KMS-11 (cell line): Measurements from ENCODE around the gene CAPG.
A peak's percentile ranks its signal among the peaks of the same experiment; 100 is the strongest.

Source experiments
- H2AFZ ChIP-seq: fragments of 200-600 bp; sonication (generic); 2 replicates; pipeline ENCODE4 v1.6.1; 2016; ENCODE audit warnings: antibody characterized with exemption, mixed run types, low read depth
- H3K27ac ChIP-seq: fragments of 200-600 bp; sonication (generic); 2 replicates; pipeline ENCODE4 v1.6.1; 2016; ENCODE audit warnings: mild to moderate bottlenecking, mixed run types
- H3K27me3 ChIP-seq: fragments of 200-600 bp; sonication (generic); 2 replicates; pipeline ENCODE4 v1.6.1; 2017; ENCODE audit warnings: mild to moderate bottlenecking, low read depth, mixed run types, moderate library complexity; ENCODE audit not compliant: insufficient read depth
- H3K36me3 ChIP-seq: fragments of 200-600 bp; sonication (generic); 2 replicates; pipeline ENCODE4 v1.6.1; 2017; ENCODE audit warnings: mild to moderate bottlenecking, mixed run types; ENCODE audit not compliant: insufficient read depth
- H3K4me1 ChIP-seq: fragments of 200-600 bp; sonication (generic); 2 replicates; pipeline ENCODE4 v1.6.1; 2016; ENCODE audit warnings: mild to moderate bottlenecking, low read depth, mixed run types; ENCODE audit not compliant: poor library complexity, severe bottlenecking
- H3K4me2 ChIP-seq: fragments of 200-600 bp; sonication (generic); 2 replicates; pipeline ENCODE4 v1.7.0; 2016; ENCODE audit warnings: mild to moderate bottlenecking, mixed run types
- H3K4me3 ChIP-seq: fragments of 200-600 bp; sonication (generic); IDR thresholded peaks from 2 replicates; pipeline ENCODE4 v1.6.1; 2017; ENCODE audit warnings: low read depth, low read length, mixed read lengths; ENCODE audit not compliant: insufficient read depth
- H3K79me2 ChIP-seq: fragments of 200-600 bp; sonication (generic); 2 replicates; pipeline ENCODE4 v1.6.1; 2016; ENCODE audit warnings: low read depth, mixed run types; ENCODE audit not compliant: insufficient read depth
- H3K9ac ChIP-seq: fragments of 200-600 bp; sonication (generic); 2 replicates; pipeline ENCODE4 v1.6.1; 2016; ENCODE audit warnings: mild to moderate bottlenecking, mixed run types
- H4K20me1 ChIP-seq: fragments of 200-600 bp; sonication (generic); 2 replicates; pipeline ENCODE4 v1.6.1; 2016; ENCODE audit warnings: mild to moderate bottlenecking, mixed run types; ENCODE audit not compliant: insufficient read depth
- CTCF ChIP-seq: fragments of 200-600 bp; sonication (generic); conservative IDR thresholded peaks from 2 replicates; pipeline ENCODE4 v1.6.1; 2017; ENCODE audit warnings: low read depth, mild to moderate bottlenecking, antibody characterized with exemption, low read length, moderate library complexity, mixed read lengths

CAPG gene

DNA sequence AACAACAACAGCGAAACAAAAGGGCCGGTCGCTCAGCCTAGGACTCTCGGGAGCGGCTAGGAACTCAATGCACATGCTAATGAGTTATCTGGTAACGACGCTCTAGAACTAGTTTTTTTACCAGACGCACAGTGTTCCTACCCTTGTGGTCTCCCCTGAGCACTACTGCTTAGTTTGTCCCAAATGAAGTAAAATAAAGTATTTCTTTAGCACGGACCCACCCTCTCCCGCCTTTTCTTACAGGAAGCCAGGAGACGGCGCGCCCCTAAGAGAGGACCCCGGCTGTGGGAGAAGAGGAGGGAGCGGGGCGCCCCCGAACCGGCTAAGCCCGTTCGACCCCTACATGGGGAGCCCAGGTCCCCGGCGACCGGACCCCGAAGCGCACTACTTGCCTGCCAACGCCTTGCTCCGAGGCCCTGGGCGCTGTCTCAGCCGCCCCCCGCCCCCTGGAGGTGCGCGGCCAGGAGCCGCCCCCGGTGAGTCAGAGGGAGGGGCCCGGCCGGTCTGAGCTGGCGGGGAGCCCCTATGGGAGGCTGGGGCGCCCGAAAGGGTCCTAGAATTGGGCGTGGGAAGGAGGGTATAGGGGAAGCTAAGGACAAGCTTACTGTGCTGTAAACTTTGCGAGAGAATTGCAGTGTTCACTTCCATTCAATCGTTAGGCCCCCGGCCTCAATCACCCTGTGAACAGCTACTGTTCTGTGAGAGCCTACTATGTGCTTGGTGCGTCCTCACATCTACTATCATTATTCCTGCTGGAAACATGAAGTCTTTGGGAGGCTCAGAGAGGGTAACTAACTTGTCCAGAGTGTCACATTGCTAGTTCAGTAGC, 3.6 kb upstream of the CAPG start:
- H3K4me1 ChIP-seq, result peaks cover 48% of the 10 kb centered on the region
- no peak overlapping the region for H3K27ac ChIP-seq
- no peaks in the 10 kb centered on the region for H4K20me1 ChIP-seq
- no peak overlapping the region for H2AFZ ChIP-seq
- no peaks in the 10 kb centered on the region for H3K27me3 ChIP-seq
- H3K4me2 ChIP-seq, result no peak overlapping the region
- H3K4me3 ChIP-seq, result no peak overlapping the region
- H3K79me2 ChIP-seq, result no peaks in the 10 kb centered on the region
- H3K36me3 ChIP-seq, result no peaks in the 10 kb centered on the region
- H3K9ac ChIP-seq, result no peak overlapping the region
- no peak for TF ChIP-seq CTCF

DNA sequence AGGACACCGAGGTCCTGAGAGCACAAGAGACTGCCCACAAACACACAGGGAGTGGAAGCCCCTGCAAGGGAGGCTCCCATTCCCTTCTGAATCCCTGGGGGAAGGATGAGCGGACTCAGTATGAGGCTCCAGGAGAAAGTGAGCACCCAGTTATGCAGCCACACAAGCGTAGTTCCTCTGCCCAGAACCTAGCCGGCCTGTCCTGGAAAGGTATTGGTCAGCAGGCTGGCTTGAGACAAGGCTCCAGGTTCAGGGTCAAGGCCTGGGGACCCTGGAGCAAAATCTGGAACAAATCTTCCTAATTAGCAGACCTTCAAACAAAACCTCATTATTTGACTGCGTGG, 1.2 kb upstream of the CAPG start:
- Histone ChIP-seq H3K79me2 (no peaks in the 10 kb centered on the region), H3K4me3 (no peak overlapping the region), H3K36me3 (no peaks in the 10 kb centered on the region), H3K27ac (no peak overlapping the region), H4K20me1 (no peaks in the 10 kb centered on the region), H3K4me2 (no peak overlapping the region), H3K27me3 (no peaks in the 10 kb centered on the region), H3K9ac (no peak overlapping the region), H3K4me1 (peaks cover 58% of the 10 kb centered on the region), H2AFZ (no peak overlapping the region)
- TF ChIP-seq CTCF, result no peak

DNA sequence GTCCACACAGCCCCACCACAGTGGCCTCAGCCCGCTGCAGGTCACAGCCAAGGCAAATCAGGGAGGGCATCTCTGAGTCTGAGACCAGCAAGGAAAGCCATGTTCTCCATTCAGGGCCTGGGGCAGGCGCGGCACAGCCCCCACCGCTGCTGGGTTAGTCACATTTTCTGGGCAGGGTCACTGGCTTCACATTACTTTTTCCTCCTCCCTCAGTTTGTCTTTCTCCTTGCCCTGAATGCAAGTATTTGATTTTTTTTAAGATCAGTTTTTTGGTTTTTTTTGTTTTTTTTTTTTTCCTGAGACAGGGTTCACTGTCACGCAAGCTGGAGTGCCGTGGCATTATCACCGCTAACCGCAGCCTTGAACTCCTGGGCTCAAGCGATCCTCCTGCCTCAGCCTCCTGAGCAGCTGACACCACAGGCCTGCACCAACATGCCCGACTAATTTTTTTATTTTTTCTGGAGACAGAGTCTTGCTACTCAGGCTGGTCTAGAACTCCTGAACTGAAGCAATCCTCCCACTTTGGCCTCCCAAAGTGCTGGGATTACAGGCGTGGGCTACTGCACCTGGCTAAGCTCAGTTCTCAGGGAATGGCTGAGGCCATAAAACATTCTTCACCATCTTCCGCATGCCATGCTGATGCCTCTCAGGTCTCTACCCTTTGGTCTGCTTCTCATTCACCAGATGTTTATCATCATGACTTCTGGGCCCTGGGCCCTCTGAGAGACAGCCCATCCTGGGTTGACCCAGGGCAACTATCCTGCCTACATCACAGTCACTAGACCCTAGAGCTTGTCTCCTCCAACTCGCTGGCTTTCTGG, 628 bp upstream of the CAPG start:
- Histone ChIP-seq H3K4me3 (no peak overlapping the region), H3K79me2 (no peaks in the 10 kb centered on the region), H3K36me3 (no peaks in the 10 kb centered on the region), H3K27me3 (no peaks in the 10 kb centered on the region), H2AFZ (peak overlapping the region; percentile 2; the same call in 1 of the 2 replicates), H4K20me1 (no peaks in the 10 kb centered on the region), H3K4me2 (peak overlapping the region; percentile 93), H3K4me1 (peaks cover 57% of the 10 kb centered on the region), H3K27ac (no peak overlapping the region), H3K9ac (no peak overlapping the region)
- no peak for TF ChIP-seq CTCF

GRCh38 chr2:85405201-85406059, 4.7 kb downstream of the CAPG start:
- Histone ChIP-seq H3K79me2 (no peaks in the 10 kb centered on the region), H3K4me2 (no peak overlapping the region), H3K4me1 (peaks cover 32% of the 10 kb centered on the region), H4K20me1 (no peaks in the 10 kb centered on the region), H3K9ac (no peak overlapping the region), H3K36me3 (no peaks in the 10 kb centered on the region), H2AFZ (no peak overlapping the region), H3K27ac (no peak overlapping the region), H3K27me3 (no peaks in the 10 kb centered on the region), H3K4me3 (no peak overlapping the region)
- no peak for TF ChIP-seq CTCF
